CD14-positive monocyte (primary cell): ENCODE measurements around the gene ADAR. TPM values are rescaled to one million over a fixed set of nuclear protein-coding genes. Genes with fewer than 3 reads are reported as not detected.

Source experiments
- DNase-seq, 3 donors: peaks; one replicate each; pipeline ENCODE4 v3.0.0-alpha.2; 2011 to 2022
- H2AFZ ChIP-seq: 2 replicates; pipeline ENCODE4 v1.6.0; 2012; ENCODE audit warnings: mild to moderate bottlenecking, low read depth, low read length, inconsistent platforms; ENCODE audit not compliant: insufficient read depth, poor library complexity, severe bottlenecking
- H3K27ac ChIP-seq, 2 donors: 1 replicate in 1 of 2; 2 replicates in 1 of 2; pipeline ENCODE4 v1.5.1; 2012 to 2013; ENCODE audit warnings: low read length in 2 of 2, control low read depth in 1 of 2, inconsistent platforms in 1 of 2, low read depth in 1 of 2, mild to moderate bottlenecking in 1 of 2
- H3K27me3 ChIP-seq, 2 donors: one replicate each; pipeline versions ENCODE4 v1.6.0 to v1.6.1; 2011 to 2013; ENCODE audit warnings: low read length in 2 of 2; ENCODE audit not compliant: control insufficient read depth in 2 of 2, insufficient read depth in 2 of 2
- H3K36me3 ChIP-seq, 2 donors: replicated peaks in 1 of 2; 1 replicate in 1 of 2; 2 replicates in 1 of 2; pipeline versions ENCODE4 v1.5.1 to v1.6.1; 2012 to 2013; ENCODE audit warnings: low read length in 2 of 2, control low read depth in 1 of 2, inconsistent platforms in 1 of 2, mild to moderate bottlenecking in 1 of 2; ENCODE audit not compliant: insufficient read depth in 2 of 2, control insufficient read depth in 1 of 2
- H3K4me1 ChIP-seq, 2 donors: 1 replicate in 1 of 2; 2 replicates in 1 of 2; pipeline versions ENCODE4 v1.5.1 to v1.6.1; 2012 to 2013; ENCODE audit warnings: low read length in 2 of 2, control low read depth in 1 of 2, inconsistent platforms in 1 of 2, mild to moderate bottlenecking in 1 of 2, moderate library complexity in 1 of 2; ENCODE audit not compliant: insufficient read depth in 2 of 2, control insufficient read depth in 1 of 2
- H3K4me2 ChIP-seq: replicated peaks from 2 replicates; pipeline ENCODE3; 2012; ENCODE audit warnings: low read length, moderate library complexity, mild to moderate bottlenecking; ENCODE audit not compliant: poor library complexity, severe bottlenecking; ENCODE audit errors: extremely low read depth
- H3K4me3 ChIP-seq, 3 experiments: fragments of 200-600 bp in 1 of 3; sonication (generic) in 1 of 3; replicated peaks in 1 of 3; 1 replicate in 2 of 3; 2 replicates in 1 of 3; pipeline ENCODE4 v1.5.1; 2011 to 2013; ENCODE audit warnings: low read length in 3 of 3, mild to moderate bottlenecking in 3 of 3, control low read depth in 2 of 3, low read depth in 2 of 3, inconsistent platforms in 1 of 3, moderate library complexity in 1 of 3
- H3K79me2 ChIP-seq: 2 replicates; pipeline ENCODE4 v1.6.0; 2012; ENCODE audit warnings: mild to moderate bottlenecking, control low read depth, inconsistent platforms, low read length, moderate library complexity; ENCODE audit not compliant: insufficient read depth
- H3K9ac ChIP-seq: 2 replicates; pipeline ENCODE4 v1.6.0; 2017; ENCODE audit warnings: low read length, mild to moderate bottlenecking; ENCODE audit not compliant: insufficient read depth, poor library complexity, severe bottlenecking
- H3K9me3 ChIP-seq, 2 donors: replicated peaks in 1 of 2; 1 replicate in 1 of 2; 2 replicates in 1 of 2; pipeline versions ENCODE4 v1.5.1 to v1.6.1; 2012 to 2013; ENCODE audit warnings: low read length in 2 of 2, control low read depth in 1 of 2; ENCODE audit not compliant: control insufficient read depth in 1 of 2, insufficient read depth in 1 of 2
- H4K20me1 ChIP-seq: 2 replicates; pipeline ENCODE4 v1.6.0; 2012; ENCODE audit warnings: mild to moderate bottlenecking, low read length, control low read depth, moderate library complexity; ENCODE audit not compliant: insufficient read depth
- H3K27ac Mint-ChIP-seq, 7 donors: one replicate each; pipeline ENCODE4 v1.8.0; 2020; ENCODE audit warnings: mild to moderate bottlenecking in 7 of 7, mixed read lengths in 7 of 7, moderate library complexity in 6 of 7, inconsistent platforms in 2 of 7
- H3K27me3 Mint-ChIP-seq, 3 donors: one replicate each; pipeline ENCODE4 v1.8.0; 2021 to 2022; ENCODE audit warnings: low read depth in 3 of 3, mild to moderate bottlenecking in 3 of 3, mixed read lengths in 3 of 3, moderate library complexity in 3 of 3, inconsistent platforms in 1 of 3
- H3K36me3 Mint-ChIP-seq, 2 donors: one replicate each; pipeline ENCODE4 v1.8.0; 2020; ENCODE audit warnings: mixed read lengths in 2 of 2, inconsistent platforms in 1 of 2, mild to moderate bottlenecking in 1 of 2
- H3K4me1 Mint-ChIP-seq: one replicate; pipeline ENCODE4 v1.8.0; 2020; ENCODE audit warnings: mild to moderate bottlenecking, mixed read lengths
- H3K4me3 Mint-ChIP-seq, 2 donors: one replicate each; pipeline ENCODE4 v1.8.0; 2020; ENCODE audit warnings: mild to moderate bottlenecking in 2 of 2, mixed read lengths in 2 of 2, moderate library complexity in 1 of 2
- H3K9me3 Mint-ChIP-seq, 7 donors: one replicate each; pipeline ENCODE4 v1.8.0; 2020 to 2022; ENCODE audit warnings: mixed read lengths in 7 of 7, mild to moderate bottlenecking in 6 of 7, moderate library complexity in 6 of 7, inconsistent platforms in 2 of 7
- WGBS: methylation state at CpG from one replicate; pipeline ENCODE4 v1.1.5; 2013; ENCODE audit warnings: missing lambda C conversion rate; ENCODE audit not compliant: insufficient coverage; 5-methylcytosine and 5-hydroxymethylcytosine counted together
- intact Hi-C, 2 donors: fragments of 100-400 bp; cut with micrococcal nuclease; formaldehyde crosslinking; loops; one replicate each; pipeline versions ENCODE4 v1.15.0 to v1.15.1; 2023
- polyA plus RNA-seq, 3 donors: library from polyadenylated mRNA; depleted of rRNA in 1 of 3; unstranded in 2 of 3; stranded (reverse) in 1 of 3; fragments of 300-500 nt in 2 of 3; fragments of >200 nt in 1 of 3; fragmentation: Illumina TruSeq in 2 of 3; gene quantifications; 1 replicate in 2 of 3; 2 replicates in 1 of 3; pipeline ENCODE4 v1.2.3, GENCODE V29; 2012 to 2021
- TF ChIP-seq, protein P1 (sequence below): fragments of 200-600 bp; IDR thresholded peaks from one replicate; pipeline ENCODE4 v1.8.0; 2022; ENCODE audit warnings: antibody characterized with exemption, mild to moderate bottlenecking

ADAR gene
- polyA plus RNA-seq, 3 donors, result 57.3 to 100 (median 91.6) TPM

DNA sequence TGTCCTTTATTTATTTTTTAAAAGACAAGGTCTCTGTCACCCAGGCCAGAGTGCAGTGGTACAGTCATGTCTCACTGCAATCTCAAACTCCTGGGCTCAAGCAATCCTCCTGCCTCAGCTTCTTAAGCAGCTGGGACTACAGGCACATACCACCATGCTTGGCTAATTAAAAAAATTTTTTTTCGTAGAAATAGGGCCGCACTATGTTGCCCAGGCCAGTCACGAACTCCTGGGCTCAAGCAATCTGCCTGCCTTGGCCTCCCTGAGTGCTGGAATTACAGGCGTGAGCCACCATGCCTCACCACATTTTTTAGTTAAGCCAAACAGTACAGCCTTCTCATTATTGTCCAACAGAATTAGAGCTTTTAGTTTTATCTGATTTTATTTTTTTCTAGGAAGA is 7.4 kb upstream of the ADAR start:
- no peaks in the 10 kb centered on the region for H3K9me3 ChIP-seq
- no peak overlapping the region for H3K4me3 Mint-ChIP-seq
- H3K9ac ChIP-seq, result no peak overlapping the region
- peaks cover 92% of the 10 kb centered on the region for H3K79me2 ChIP-seq
- no peak overlapping the region for H3K27ac ChIP-seq
- peaks cover 0 to 6% of the 10 kb centered on the region in 2 donors for H3K36me3 ChIP-seq
- no peak overlapping the region for H3K27ac Mint-ChIP-seq
- peaks cover 20% of the 10 kb centered on the region for H4K20me1 ChIP-seq
- intact Hi-C loops, result no loop called here
- H3K4me1 ChIP-seq, result peaks cover 14 to 20% of the 10 kb centered on the region in 2 donors
- TF ChIP-seq, protein P1, sequence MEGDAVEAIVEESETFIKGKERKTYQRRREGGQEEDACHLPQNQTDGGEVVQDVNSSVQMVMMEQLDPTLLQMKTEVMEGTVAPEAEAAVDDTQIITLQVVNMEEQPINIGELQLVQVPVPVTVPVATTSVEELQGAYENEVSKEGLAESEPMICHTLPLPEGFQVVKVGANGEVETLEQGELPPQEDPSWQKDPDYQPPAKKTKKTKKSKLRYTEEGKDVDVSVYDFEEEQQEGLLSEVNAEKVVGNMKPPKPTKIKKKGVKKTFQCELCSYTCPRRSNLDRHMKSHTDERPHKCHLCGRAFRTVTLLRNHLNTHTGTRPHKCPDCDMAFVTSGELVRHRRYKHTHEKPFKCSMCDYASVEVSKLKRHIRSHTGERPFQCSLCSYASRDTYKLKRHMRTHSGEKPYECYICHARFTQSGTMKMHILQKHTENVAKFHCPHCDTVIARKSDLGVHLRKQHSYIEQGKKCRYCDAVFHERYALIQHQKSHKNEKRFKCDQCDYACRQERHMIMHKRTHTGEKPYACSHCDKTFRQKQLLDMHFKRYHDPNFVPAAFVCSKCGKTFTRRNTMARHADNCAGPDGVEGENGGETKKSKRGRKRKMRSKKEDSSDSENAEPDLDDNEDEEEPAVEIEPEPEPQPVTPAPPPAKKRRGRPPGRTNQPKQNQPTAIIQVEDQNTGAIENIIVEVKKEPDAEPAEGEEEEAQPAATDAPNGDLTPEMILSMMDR, result no peak
- peaks cover 6 to 19% of the 10 kb centered on the region in 2 donors for H3K36me3 Mint-ChIP-seq
- no peaks in the 10 kb centered on the region for H3K27me3 Mint-ChIP-seq
- no peak overlapping the region for H3K4me3 ChIP-seq
- 93% methylated on average over 3 of the region's 4 CpGs for WGBS
- H3K9me3 Mint-ChIP-seq, result no peaks in the 10 kb centered on the region
- H3K27me3 ChIP-seq, result no peaks in the 10 kb centered on the region
- H3K4me1 Mint-ChIP-seq, result peaks cover 31% of the 10 kb centered on the region
- H3K4me2 ChIP-seq, result no peak overlapping the region
- DNase-seq, result no peak
- no peak overlapping the region for H2AFZ ChIP-seq

DNA sequence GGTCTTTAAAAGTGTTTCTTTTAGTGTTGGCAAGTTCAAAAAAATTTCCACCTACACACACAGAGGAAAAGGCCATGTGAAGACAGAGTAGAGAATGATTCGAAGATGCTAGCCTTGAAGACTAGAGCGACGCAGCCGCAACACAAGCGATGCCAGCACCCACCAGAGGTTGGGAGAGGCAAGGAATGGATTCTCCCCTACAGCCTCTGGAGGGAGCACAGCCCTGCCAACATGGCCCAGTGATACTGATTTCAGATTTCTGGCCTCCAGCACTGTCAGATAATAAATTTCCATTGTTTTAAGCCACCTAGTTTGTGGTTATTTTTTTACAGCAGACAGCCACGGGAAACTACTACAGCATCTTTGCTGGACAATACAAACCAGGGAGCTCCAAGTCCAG is 6.9 kb upstream of the ADAR start:
- WGBS, result 56% methylated on average over 1 of the region's 6 CpGs
- H3K9ac ChIP-seq, result no peak overlapping the region
- no peak overlapping the region for H3K4me3 Mint-ChIP-seq
- H3K27me3 Mint-ChIP-seq, result no peaks in the 10 kb centered on the region
- H3K4me2 ChIP-seq, result no peak overlapping the region
- H3K27ac ChIP-seq, result no peak overlapping the region
- TF ChIP-seq, protein P1, result no peak
- peaks cover 19 to 25% of the 10 kb centered on the region in 2 donors for H3K4me1 ChIP-seq
- H3K4me3 ChIP-seq, result no peak overlapping the region
- H3K36me3 Mint-ChIP-seq, result peaks cover 6 to 17% of the 10 kb centered on the region in 2 donors
- H3K9me3 Mint-ChIP-seq, result no peaks in the 10 kb centered on the region
- H3K27ac Mint-ChIP-seq, result no peak overlapping the region
- peaks cover 0 to 6% of the 10 kb centered on the region in 2 donors for H3K36me3 ChIP-seq
- peaks cover 20% of the 10 kb centered on the region for H4K20me1 ChIP-seq
- peaks cover 35% of the 10 kb centered on the region for H3K4me1 Mint-ChIP-seq
- H2AFZ ChIP-seq, result no peak overlapping the region
- H3K27me3 ChIP-seq, result no peaks in the 10 kb centered on the region
- DNase-seq, result no peak
- H3K9me3 ChIP-seq, result no peaks in the 10 kb centered on the region
- H3K79me2 ChIP-seq, result peaks cover 92% of the 10 kb centered on the region
- intact Hi-C loops, result no loop called here
